CD4-positive, alpha-beta T cell (primary cell): ENCODE measurements around the gene CLEC18A. TPM values are rescaled to one million over a fixed set of nuclear protein-coding genes. Genes with fewer than 3 reads are reported as not detected.
"Not testable (repeated sequence)": the region's sequence is repeated elsewhere in the genome, so short reads cannot be mapped to it uniquely, and the experiment has no call there.

Source experiments
- ATAC-seq: fragments of 200-7000 bp; cut with Tn5 transposase; one replicate; pipeline ENCODE4 v1.10.0; 2022; ENCODE audit warnings: mild to moderate bottlenecking; ENCODE audit not compliant: poor library complexity
- CTCF ChIA-PET: fragments of 350-600 bp; sonication (Branson Sonifier 250); formaldehyde crosslinking; loops from one replicate; lab custom pipeline; 2021; ENCODE audit warnings: antibody characterized with exemption, inconsistent platforms; lab: Charles Lee
- POLR2A ChIA-PET: fragments of 350-600 bp; sonication (Branson Sonifier 250); formaldehyde crosslinking; loops from one replicate; lab custom pipeline; 2021; ENCODE audit warnings: antibody characterized with exemption, inconsistent platforms; lab: Charles Lee
- DNase-seq, 14 experiments: peaks; one replicate each; pipeline ENCODE4 v3.0.0-alpha.2; 2013 to 2020; ENCODE audit warnings: mixed read lengths in 2 of 14
- H3K27ac ChIP-seq, 2 donors: one replicate each; pipeline versions ENCODE4 v1.5.1 to v1.7.0; 2013; ENCODE audit warnings: low read length in 2 of 2, low read depth in 1 of 2, mild to moderate bottlenecking in 1 of 2
- H3K27me3 ChIP-seq, 2 experiments: 1 replicate in 1 of 2; 2 replicates in 1 of 2; pipeline versions ENCODE4 v1.6.1 to v1.7.0; 2013; ENCODE audit warnings: low read length in 2 of 2, control low read depth in 1 of 2, mild to moderate bottlenecking in 1 of 2, moderate library complexity in 1 of 2; ENCODE audit not compliant: insufficient read depth in 2 of 2, control insufficient read depth in 1 of 2
- H3K36me3 ChIP-seq: one replicate; pipeline ENCODE4 v1.6.1; 2013; ENCODE audit warnings: low read length, control low read depth; ENCODE audit not compliant: insufficient read depth
- H3K4me1 ChIP-seq: one replicate; pipeline ENCODE4 v1.6.1; 2013; ENCODE audit warnings: low read length, control low read depth; ENCODE audit not compliant: insufficient read depth
- H3K4me3 ChIP-seq: one replicate; pipeline ENCODE4 v1.5.1; 2013; ENCODE audit warnings: mild to moderate bottlenecking, low read length, moderate library complexity
- H3K9me3 ChIP-seq, 2 experiments: 1 replicate in 1 of 2; 2 replicates in 1 of 2; pipeline versions ENCODE4 v1.6.1 to v1.7.0; 2013; ENCODE audit warnings: low read length in 2 of 2, mild to moderate bottlenecking in 2 of 2, control low read depth in 1 of 2, moderate library complexity in 1 of 2; ENCODE audit not compliant: control insufficient read depth in 1 of 2, insufficient read depth in 1 of 2
- H3K27ac Mint-ChIP-seq: one replicate; pipeline ENCODE4 v1.8.0; 2020; ENCODE audit warnings: mixed read lengths
- H3K27me3 Mint-ChIP-seq: one replicate; pipeline ENCODE4 v1.8.0; 2021; ENCODE audit warnings: mixed read lengths
- H3K36me3 Mint-ChIP-seq: one replicate; pipeline ENCODE4 v1.8.0; 2021; ENCODE audit warnings: low read depth, mixed read lengths
- H3K4me1 Mint-ChIP-seq: one replicate; pipeline ENCODE4 v1.8.0; 2021; ENCODE audit warnings: low read depth, mixed read lengths
- H3K4me3 Mint-ChIP-seq: one replicate; pipeline ENCODE4 v1.8.0; 2020; ENCODE audit warnings: mild to moderate bottlenecking, mixed read lengths
- H3K9me3 Mint-ChIP-seq: one replicate; pipeline ENCODE4 v1.8.0; 2020; ENCODE audit warnings: mixed read lengths
- CTCF ChIP-seq: fragments of 200-600 bp; IDR thresholded peaks from one replicate; pipeline ENCODE4 v1.8.0; 2022; ENCODE audit warnings: antibody characterized with exemption, mild to moderate bottlenecking
- intact Hi-C, 2 experiments: fragments of 100-400 bp; cut with DNase I in 1 of 2; cut with micrococcal nuclease in 1 of 2; formaldehyde crosslinking; loops; one replicate each; pipeline versions ENCODE4 v1.15.1 to v1.9.0; 2023 to 2025; cut with DNase I, micrococcal nuclease
- total RNA-seq, 174 experiments: library from RNA in 2 of 174; stranded (reverse) in 2 of 174; gene quantifications; one replicate each; pipeline ENCODE4 v1.2.3 and lab custom pipeline; 2021 to 2026

CLEC18A gene
- total RNA-seq, 2 experiments from 2014 or later = 1.3 to 1.7 TPM

GRCh38 chr16:69942099-69942491, 9.0 kb upstream of the CLEC18A start:
- ATAC-seq = no peak
- no peak for TF ChIP-seq CTCF
- ChIA-PET POLR2A (no interaction called here), CTCF (interaction anchor here (2.0 kb wide), 1 partner anchor 12 kb away, joined by 5 read pairs; no protein-coding TSS in a partner anchor)
- Mint-ChIP-seq H3K4me3 (no peak overlapping the region), H3K36me3 (peaks cover 50% of the 10 kb centered on the region), H3K27me3 (no peaks in the 10 kb centered on the region), H3K9me3 (no peaks in the 10 kb centered on the region), H3K4me1 (no peaks in the 10 kb centered on the region), H3K27ac (no peak overlapping the region)
- Histone ChIP-seq H3K4me1 (no peaks in the 10 kb centered on the region), H3K27me3 (no peaks in the 10 kb centered on the region), H3K9me3 (no peaks in the 10 kb centered on the region), H3K4me3 (no peak overlapping the region), H3K36me3 (peaks cover 47% of the 10 kb centered on the region), H3K27ac (no peak overlapping the region)
- DNase-seq = no peak
- intact Hi-C loops = no loop called here

GRCh38 chr16:69942627-69943170, 8.4 kb upstream of the CLEC18A start:
- ATAC-seq = no peak
- no peaks in the 10 kb centered on the region for H3K27me3 ChIP-seq
- no peak for DNase-seq
- peaks cover 41% of the 10 kb centered on the region for H3K36me3 ChIP-seq
- intact Hi-C loops = no loop called here
- Mint-ChIP-seq H3K27ac (no peak overlapping the region), H3K4me3 (no peak overlapping the region), H3K4me1 (no peaks in the 10 kb centered on the region), H3K36me3 (peaks cover 44% of the 10 kb centered on the region), H3K9me3 (no peaks in the 10 kb centered on the region), H3K27me3 (no peaks in the 10 kb centered on the region)
- no peak for TF ChIP-seq CTCF
- H3K27ac ChIP-seq = no peak overlapping the region
- CTCF ChIA-PET = interaction anchor here (2.0 kb wide), 1 partner anchor 13 kb away, joined by 5 read pairs; no protein-coding TSS in a partner anchor
- H3K4me1 ChIP-seq = no peaks in the 10 kb centered on the region
- POLR2A ChIA-PET = no interaction called here
- no peaks in the 10 kb centered on the region for H3K9me3 ChIP-seq
- H3K4me3 ChIP-seq = no peak overlapping the region

- POLR2A ChIA-PET = interaction anchor here (0.6 kb wide), 1 partner anchor 513 kb away, joined by 5 read pairs; no protein-coding TSS in a partner anchor
- H3K4me1 Mint-ChIP-seq, H3K4me3 Mint-ChIP-seq, DNase-seq, H3K9me3 Mint-ChIP-seq, ATAC-seq, H3K27ac Mint-ChIP-seq, H3K27me3 ChIP-seq, H3K9me3 ChIP-seq, H3K4me3 ChIP-seq, intact Hi-C loops, H3K27ac ChIP-seq, H3K4me1 ChIP-seq, H3K27me3 Mint-ChIP-seq: not testable (repeated sequence)
- CTCF ChIA-PET = interaction anchor here (2.0 kb wide), 1 partner anchor 13 kb away, joined by 5 read pairs; no protein-coding TSS in a partner anchor
- H3K36me3 ChIP-seq = peaks cover 36% of the 10 kb centered on the region
- H3K36me3 Mint-ChIP-seq = peaks cover 39% of the 10 kb centered on the region
Measured at GRCh38 chr16:69943241-69944036, 7.7 kb upstream of the CLEC18A start.

- H3K4me1 ChIP-seq, H3K9me3 ChIP-seq, H3K27ac Mint-ChIP-seq, H3K4me3 Mint-ChIP-seq, H3K9me3 Mint-ChIP-seq, H3K4me1 Mint-ChIP-seq, ATAC-seq, H3K4me3 ChIP-seq, H3K27me3 Mint-ChIP-seq, H3K36me3 Mint-ChIP-seq, H3K27me3 ChIP-seq, H3K36me3 ChIP-seq, intact Hi-C loops, H3K27ac ChIP-seq, DNase-seq, CTCF ChIA-PET, POLR2A ChIA-PET: not testable (repeated sequence)
Measured at GRCh38 chr16:69950411-69950810, 723 bp upstream of the CLEC18A start.

- H3K4me1 Mint-ChIP-seq, H3K27ac Mint-ChIP-seq, CTCF ChIA-PET, ATAC-seq, H3K4me3 Mint-ChIP-seq, H3K36me3 Mint-ChIP-seq, POLR2A ChIA-PET, H3K4me3 ChIP-seq, H3K4me1 ChIP-seq, H3K36me3 ChIP-seq, H3K27me3 ChIP-seq, H3K9me3 ChIP-seq, intact Hi-C loops, H3K27me3 Mint-ChIP-seq, DNase-seq, H3K27ac ChIP-seq, H3K9me3 Mint-ChIP-seq: not testable (repeated sequence)
Measured at GRCh38 chr16:69951672-69952031, 518 bp downstream of the CLEC18A start.
